NCI-H2227 (cell line): ENCODE results near the gene GPHN.

Experiments
- DNase-seq: peaks from one replicate; lab custom pipeline; 2025; ENCODE audit not compliant: unreplicated experiment; lab: John Stamatoyannopoulos, UW

GPHN gene

GRCh38 chr14:67199016-67199415 lies 691.1 kb downstream of the GPHN start:
- no peak for DNase-seq

GRCh38 chr14:67207810-67208209 lies 699.9 kb downstream of the GPHN start:
- DNase-seq, result no peak

DNA sequence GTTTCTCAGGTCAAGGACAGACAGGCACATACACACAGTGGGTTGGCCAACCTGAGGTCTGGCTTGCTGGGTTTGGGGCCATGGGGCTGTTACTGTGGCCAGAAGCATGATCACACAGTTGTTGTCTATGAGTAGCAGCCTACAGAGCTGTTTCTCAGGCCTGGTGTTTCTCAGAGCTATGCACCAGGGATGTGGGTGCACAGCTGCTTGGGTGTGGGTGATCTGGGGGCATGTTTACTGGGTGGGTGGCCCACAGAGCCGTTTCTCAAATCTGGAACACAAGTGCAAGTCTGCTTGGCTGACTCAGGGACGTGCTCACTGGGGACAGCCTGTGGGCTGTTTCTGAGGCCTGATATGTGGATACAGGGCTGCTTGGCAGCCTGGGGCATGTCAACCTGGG lies 710.2 kb downstream of the GPHN start:
- DNase-seq, result no peak

GRCh38 chr14:67221248-67221981 lies 713.5 kb downstream of the GPHN start:
- no peak for DNase-seq

DNA sequence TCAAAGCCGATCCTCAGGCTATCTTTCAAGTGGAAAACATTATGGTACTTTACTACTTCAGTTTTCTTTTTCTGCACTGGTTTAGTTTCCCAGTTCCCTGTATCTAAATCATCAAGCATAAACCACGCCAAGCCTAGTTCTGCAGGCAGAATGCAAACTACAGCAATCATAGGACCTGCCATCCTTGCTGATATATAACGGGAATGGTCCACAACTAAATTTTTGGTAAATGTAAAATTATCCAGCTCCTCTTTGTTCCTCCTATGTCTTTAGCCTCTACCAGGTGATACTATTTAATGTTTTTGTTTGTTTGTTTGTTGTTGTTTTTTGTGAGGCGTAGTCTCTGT lies 714.0 kb downstream of the GPHN start:
- DNase-seq, result no peak

DNA sequence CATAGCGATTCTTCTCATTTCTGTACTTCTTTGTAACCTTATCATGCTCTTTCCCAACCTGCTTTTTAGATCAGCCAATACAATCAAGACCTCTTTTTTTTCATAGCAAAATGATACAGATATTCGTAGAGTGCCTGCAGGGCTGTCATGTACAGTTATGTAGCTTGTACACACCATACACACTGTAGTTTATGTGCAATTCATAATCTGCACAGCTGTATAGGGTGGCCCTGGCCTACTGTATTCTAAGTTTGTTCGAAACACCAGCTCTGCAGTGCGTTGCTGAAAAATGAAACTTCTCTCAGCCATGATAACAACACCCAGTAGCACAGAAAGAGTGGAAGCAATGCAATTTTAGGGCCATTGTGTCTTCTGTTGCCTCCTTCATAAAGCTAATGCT lies 717.6 kb downstream of the GPHN start:
- no peak for DNase-seq

- no peak for DNase-seq
Measured at GRCh38 chr14:67228325-67228984, 720.5 kb downstream of the GPHN start.
